ENCODE measurements around the gene DEFB114. TPM values are rescaled to one million over a fixed set of nuclear protein-coding genes. Genes with fewer than 3 reads are reported as not detected.

The DEFB114 gene
- total RNA-seq, 2 donors from 2014 or later, result not detected

DNA sequence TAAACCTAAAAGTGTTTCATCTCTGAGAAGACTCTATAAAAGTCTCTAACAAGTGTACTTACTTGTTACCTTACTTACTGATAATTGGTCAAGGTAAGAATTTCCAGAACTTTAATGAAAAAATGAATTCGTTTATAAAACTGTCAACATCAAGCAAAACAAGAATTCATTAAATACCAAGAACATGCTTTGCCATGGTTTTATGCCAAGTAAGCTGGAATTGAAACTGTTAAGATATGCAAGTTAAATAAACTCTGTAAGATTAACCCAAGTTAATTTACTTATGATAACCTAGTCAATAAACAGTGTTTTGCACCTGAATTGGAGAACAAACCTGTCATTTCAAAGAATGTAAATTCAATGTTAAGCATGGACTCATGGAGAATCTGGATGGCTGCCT is 22.6 kb upstream of the DEFB114 start:
- WGBS, 2 experiments (ENCODE audit: insufficient coverage in 1 of 2, insufficient read length in 1 of 2), result 100% methylated on average over 1 of the region's 1 CpG; no CpG with 5 or more reads in 1 of the 2 experiments
- Mint-ChIP-seq H3K36me3 (ENCODE audit: low read depth) (no peaks in the 10 kb centered on the region), H3K9me3 (no peaks in the 10 kb centered on the region), H3K27ac (no peak overlapping the region), H3K27me3 (ENCODE audit: insufficient read depth) (peaks cover 15% of the 10 kb centered on the region), H3K4me3 (no peak overlapping the region), H3K4me1 (peaks cover 1% of the 10 kb centered on the region)
- no peak for DNase-seq
- TF ChIP-seq, protein P1, sequence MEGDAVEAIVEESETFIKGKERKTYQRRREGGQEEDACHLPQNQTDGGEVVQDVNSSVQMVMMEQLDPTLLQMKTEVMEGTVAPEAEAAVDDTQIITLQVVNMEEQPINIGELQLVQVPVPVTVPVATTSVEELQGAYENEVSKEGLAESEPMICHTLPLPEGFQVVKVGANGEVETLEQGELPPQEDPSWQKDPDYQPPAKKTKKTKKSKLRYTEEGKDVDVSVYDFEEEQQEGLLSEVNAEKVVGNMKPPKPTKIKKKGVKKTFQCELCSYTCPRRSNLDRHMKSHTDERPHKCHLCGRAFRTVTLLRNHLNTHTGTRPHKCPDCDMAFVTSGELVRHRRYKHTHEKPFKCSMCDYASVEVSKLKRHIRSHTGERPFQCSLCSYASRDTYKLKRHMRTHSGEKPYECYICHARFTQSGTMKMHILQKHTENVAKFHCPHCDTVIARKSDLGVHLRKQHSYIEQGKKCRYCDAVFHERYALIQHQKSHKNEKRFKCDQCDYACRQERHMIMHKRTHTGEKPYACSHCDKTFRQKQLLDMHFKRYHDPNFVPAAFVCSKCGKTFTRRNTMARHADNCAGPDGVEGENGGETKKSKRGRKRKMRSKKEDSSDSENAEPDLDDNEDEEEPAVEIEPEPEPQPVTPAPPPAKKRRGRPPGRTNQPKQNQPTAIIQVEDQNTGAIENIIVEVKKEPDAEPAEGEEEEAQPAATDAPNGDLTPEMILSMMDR (conservative IDR thresholded peaks at IDR 0.05), result no peak
- no peak overlapping the region for H3K9ac ChIP-seq (ENCODE audit: extremely low read depth, low read length, poor library complexity, severe bottlenecking)
- no peaks in the 10 kb centered on the region for H3K36me3 ChIP-seq (ENCODE audit: control insufficient read depth, insufficient read depth, low read length)
- no peak overlapping the region for H3K4me3 ChIP-seq (ENCODE audit: low read length)
- H3K27me3 ChIP-seq (ENCODE audit: control insufficient read depth, insufficient read depth, low read length, poor library complexity, severe bottlenecking), result no peaks in the 10 kb centered on the region
- H3K4me1 ChIP-seq (ENCODE audit: control insufficient read depth, insufficient read depth, low read length), result no peaks in the 10 kb centered on the region
- H3K9me3 ChIP-seq (ENCODE audit: control insufficient read depth, low read length), result no peaks in the 10 kb centered on the region
- H3K27ac ChIP-seq (ENCODE audit: low read depth, low read length), result no peak overlapping the region

DNA sequence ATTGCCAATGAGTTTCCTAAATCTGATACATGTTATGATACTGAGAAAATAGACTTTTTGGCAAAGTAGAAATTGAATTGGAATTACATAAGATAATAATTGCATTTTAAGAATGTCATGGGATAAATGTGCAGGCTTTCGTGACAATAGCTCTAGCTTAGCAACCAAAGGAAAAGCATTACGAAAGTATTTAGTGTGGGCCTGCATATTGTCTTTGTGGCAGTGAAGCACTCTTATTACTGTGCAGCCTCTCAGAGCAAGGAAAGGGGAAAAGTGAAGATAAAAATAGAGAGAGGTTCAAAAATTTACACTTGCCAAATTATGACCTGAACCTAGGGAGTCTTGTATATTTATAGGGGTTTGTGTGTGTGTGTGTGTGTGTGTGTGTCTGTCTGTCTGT is 18.1 kb upstream of the DEFB114 start:
- no peaks in the 10 kb centered on the region for H3K27me3 ChIP-seq (ENCODE audit: control insufficient read depth, insufficient read depth, low read length, poor library complexity, severe bottlenecking)
- no peak overlapping the region for H3K4me3 Mint-ChIP-seq
- WGBS, 2 experiments (ENCODE audit: insufficient coverage in 1 of 2, insufficient read length in 1 of 2), result 92 to 100% methylated on average over 2 of the region's 2 CpGs
- H3K9me3 Mint-ChIP-seq, result no peaks in the 10 kb centered on the region
- H3K36me3 ChIP-seq (ENCODE audit: control insufficient read depth, insufficient read depth, low read length), result no peaks in the 10 kb centered on the region
- no peaks in the 10 kb centered on the region for H3K4me1 ChIP-seq (ENCODE audit: control insufficient read depth, insufficient read depth, low read length)
- peaks cover 8% of the 10 kb centered on the region for H3K27me3 Mint-ChIP-seq (ENCODE audit: insufficient read depth)
- H3K27ac ChIP-seq (ENCODE audit: low read depth, low read length), result no peak overlapping the region
- H3K4me3 ChIP-seq (ENCODE audit: low read length), result no peak overlapping the region
- no peaks in the 10 kb centered on the region for H3K36me3 Mint-ChIP-seq (ENCODE audit: low read depth)
- TF ChIP-seq, protein P1 (conservative IDR thresholded peaks at IDR 0.05), result no peak
- peaks cover 1% of the 10 kb centered on the region for H3K4me1 Mint-ChIP-seq
- H3K9ac ChIP-seq (ENCODE audit: extremely low read depth, low read length, poor library complexity, severe bottlenecking), result no peak overlapping the region
- H3K27ac Mint-ChIP-seq, result no peak overlapping the region
- H3K9me3 ChIP-seq (ENCODE audit: control insufficient read depth, low read length), result no peaks in the 10 kb centered on the region
- no peak for DNase-seq

DNA sequence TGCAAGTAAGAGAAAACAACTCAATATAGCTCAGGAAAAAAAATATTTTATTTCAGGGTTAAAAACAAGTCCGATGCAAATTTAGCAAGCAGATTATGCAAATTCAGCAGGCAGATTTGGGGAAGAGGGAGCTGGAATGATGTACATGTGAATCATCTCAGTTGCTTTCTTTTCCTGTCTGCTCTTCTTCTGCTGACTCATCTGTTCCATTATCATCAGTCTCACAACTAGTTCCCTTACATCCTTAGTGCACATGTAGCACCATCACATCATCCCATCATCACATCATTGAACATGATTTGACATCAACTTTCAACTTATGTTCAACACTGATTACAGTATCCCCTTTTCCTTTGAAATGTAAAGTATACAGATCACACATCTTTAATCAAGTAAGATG is 16.9 kb upstream of the DEFB114 start:
- H3K27ac ChIP-seq (ENCODE audit: low read depth, low read length), result no peak overlapping the region
- H3K36me3 ChIP-seq (ENCODE audit: control insufficient read depth, insufficient read depth, low read length), result no peaks in the 10 kb centered on the region
- TF ChIP-seq, protein P1 (conservative IDR thresholded peaks at IDR 0.05), result no peak
- no peak overlapping the region for H3K4me3 Mint-ChIP-seq
- no peak overlapping the region for H3K4me3 ChIP-seq (ENCODE audit: low read length)
- no peak overlapping the region for H3K9ac ChIP-seq (ENCODE audit: extremely low read depth, low read length, poor library complexity, severe bottlenecking)
- no peaks in the 10 kb centered on the region for H3K9me3 Mint-ChIP-seq
- H3K27ac Mint-ChIP-seq, result no peak overlapping the region
- H3K4me1 ChIP-seq (ENCODE audit: control insufficient read depth, insufficient read depth, low read length), result no peaks in the 10 kb centered on the region
- H3K27me3 ChIP-seq (ENCODE audit: control insufficient read depth, insufficient read depth, low read length, poor library complexity, severe bottlenecking), result no peaks in the 10 kb centered on the region
- no peaks in the 10 kb centered on the region for H3K9me3 ChIP-seq (ENCODE audit: control insufficient read depth, low read length)
- no peaks in the 10 kb centered on the region for H3K36me3 Mint-ChIP-seq (ENCODE audit: low read depth)
- DNase-seq, result no peak
- H3K27me3 Mint-ChIP-seq (ENCODE audit: insufficient read depth), result peaks cover 8% of the 10 kb centered on the region
- 83 to 93% methylated on average over 1 of the region's 1 CpG for WGBS, 2 experiments (ENCODE audit: insufficient coverage in 1 of 2, insufficient read length in 1 of 2)
- H3K4me1 Mint-ChIP-seq, result peaks cover 1% of the 10 kb centered on the region
